ENCODE data around the gene GNB3. TPM values are rescaled to one million over a fixed set of nuclear protein-coding genes. Genes with fewer than 3 reads are reported as not detected.
A peak's percentile ranks its signal among the peaks of the same experiment; 100 is the strongest.
"Not testable (repeated sequence)": the region's sequence is repeated elsewhere in the genome, so short reads cannot be mapped to it uniquely, and the experiment has no call there.

GNB3 gene
- total and polyA plus RNA-seq, 4 donors = 1.2 to 3.3 (median 1.7) TPM

GRCh38 chr12:6867413-6868210 lies 26.9 kb downstream of the GNB3 start, which contains the start of gene TPI1:
TPI1 (plus strand) TSS chr12:6867531; CDS start chr12:6867567, 36 bp downstream.
- DNase-seq (peak; percentile 87 to 92 (median 90)), ATAC-seq (ENCODE audit: insufficient read depth, low FRiP score) (peak; percentile 86)
- no peaks in the 10 kb centered on the region for H3K9me3 ChIP-seq (ENCODE audit: control insufficient read depth in 4 of 4, insufficient read depth in 3 of 4, low read length in 3 of 4)
- peak within 1 kb of the TSS; percentile 96 to 99 for H3K27ac ChIP-seq (ENCODE audit: low read depth in 1 of 2, low read length in 1 of 2)
- TF ChIP-seq CTCF (IDR thresholded peaks at IDR 0.05; ENCODE audit: control extremely low read depth, extremely low read depth) = no peak
- WGBS, 2 donors = 0 to 1% methylated on average over 68 to 86 of the region's 86 CpGs
- peak within 1 kb of the TSS; percentile 92 for H3K4me3 ChIP-seq
- H3K9ac ChIP-seq (ENCODE audit: insufficient read depth in 1 of 2, low read length in 2 of 2) = peak within 1 kb of the TSS; percentile 76 to 88
- peaks cover 3 to 31% (median 30%) of the 10 kb centered on the region in 4 donors for H3K36me3 ChIP-seq (ENCODE audit: control insufficient read depth in 4 of 4, insufficient read depth in 4 of 4, low read length in 4 of 4)
- H3K4me1 ChIP-seq (ENCODE audit: control insufficient read depth in 5 of 5, insufficient read depth in 5 of 5, low read length in 5 of 5) = peaks cover 0 to 35% (median 12%) of the 10 kb centered on the region in 5 donors
- no peaks in the 10 kb centered on the region for H3K27me3 ChIP-seq (ENCODE audit: control insufficient read depth in 3 of 3, insufficient read depth in 3 of 3, low read length in 2 of 3)

GRCh38 chr12:6868211-6869048 lies 27.7 kb downstream of the GNB3 start:
- no peaks in the 10 kb centered on the region for H3K27me3 ChIP-seq (ENCODE audit: control insufficient read depth in 3 of 3, insufficient read depth in 3 of 3, low read length in 2 of 3)
- no peak for TF ChIP-seq CTCF (IDR thresholded peaks at IDR 0.05; ENCODE audit: control extremely low read depth, extremely low read depth)
- peaks cover 3 to 31% (median 27%) of the 10 kb centered on the region in 4 donors for H3K36me3 ChIP-seq (ENCODE audit: control insufficient read depth in 4 of 4, insufficient read depth in 4 of 4, low read length in 4 of 4)
- H3K4me1 ChIP-seq (ENCODE audit: control insufficient read depth in 5 of 5, insufficient read depth in 5 of 5, low read length in 5 of 5) = peaks cover 0 to 37% (median 12%) of the 10 kb centered on the region in 5 donors
- peak overlapping the region; percentile 76 to 88 for H3K9ac ChIP-seq (ENCODE audit: insufficient read depth in 1 of 2, low read length in 2 of 2)
- peak in 2 of 3 donors; percentile 23 to 43 for DNase-seq
- WGBS, 2 donors = 12 to 15% methylated on average over 22 of the region's 22 CpGs
- ATAC-seq (ENCODE audit: insufficient read depth, low FRiP score) = no peak
- H3K9me3 ChIP-seq (ENCODE audit: control insufficient read depth in 4 of 4, insufficient read depth in 3 of 4, low read length in 3 of 4) = no peaks in the 10 kb centered on the region
- H3K4me3 ChIP-seq = peak overlapping the region; percentile 92
- peak overlapping the region; percentile 96 to 99 for H3K27ac ChIP-seq (ENCODE audit: low read depth in 1 of 2, low read length in 1 of 2)

- H3K27ac ChIP-seq (ENCODE audit: low read depth in 1 of 2, low read length in 1 of 2) = peak overlapping the region in 1 of 2 donors; percentile 99
- H3K27me3 ChIP-seq (ENCODE audit: control insufficient read depth in 3 of 3, insufficient read depth in 3 of 3, low read length in 2 of 3) = no peaks in the 10 kb centered on the region
- WGBS, 2 donors = 35 to 44% methylated on average over 12 of the region's 12 CpGs
- H3K36me3 ChIP-seq (ENCODE audit: control insufficient read depth in 4 of 4, insufficient read depth in 4 of 4, low read length in 4 of 4) = peaks cover 3 to 31% (median 25%) of the 10 kb centered on the region in 4 donors
- peak overlapping the region in 1 of 2 donors; percentile 9 for H3K9ac ChIP-seq (ENCODE audit: insufficient read depth in 1 of 2, low read length in 2 of 2)
- peaks cover 0 to 37% (median 12%) of the 10 kb centered on the region in 5 donors for H3K4me1 ChIP-seq (ENCODE audit: control insufficient read depth in 5 of 5, insufficient read depth in 5 of 5, low read length in 5 of 5)
- TF ChIP-seq CTCF (IDR thresholded peaks at IDR 0.05; ENCODE audit: control extremely low read depth, extremely low read depth) = peak; percentile 77
- no peak for ATAC-seq (ENCODE audit: insufficient read depth, low FRiP score)
- no peak overlapping the region for H3K4me3 ChIP-seq
- DNase-seq = peak; percentile 83 to 86 (median 85)
- H3K9me3 ChIP-seq (ENCODE audit: control insufficient read depth in 4 of 4, insufficient read depth in 3 of 4, low read length in 3 of 4) = no peaks in the 10 kb centered on the region
These were observed 28.6 kb downstream of the GNB3 start for GRCh38 chr12:6869049-6870021.

- H3K4me1 ChIP-seq (ENCODE audit: control insufficient read depth in 5 of 5, insufficient read depth in 5 of 5, low read length in 5 of 5) = peaks cover 0 to 37% (median 12%) of the 10 kb centered on the region in 5 donors
- not testable (repeated sequence) for H3K9me3 ChIP-seq (ENCODE audit: control insufficient read depth in 4 of 4, insufficient read depth in 3 of 4, low read length in 3 of 4); H3K27ac ChIP-seq (ENCODE audit: low read depth in 1 of 2, low read length in 1 of 2); H3K4me3 ChIP-seq; ATAC-seq (ENCODE audit: insufficient read depth, low FRiP score); DNase-seq; H3K27me3 ChIP-seq (ENCODE audit: control insufficient read depth in 3 of 3, insufficient read depth in 3 of 3, low read length in 2 of 3); H3K9ac ChIP-seq (ENCODE audit: insufficient read depth in 1 of 2, low read length in 2 of 2)
- H3K36me3 ChIP-seq (ENCODE audit: control insufficient read depth in 4 of 4, insufficient read depth in 4 of 4, low read length in 4 of 4) = peaks cover 0 to 23% (median 19%) of the 10 kb centered on the region in 4 donors
- WGBS, 2 donors = 58 to 71% methylated on average over 4 of the region's 4 CpGs
These were observed 29.6 kb downstream of the GNB3 start for GRCh38 chr12:6870304-6870703.

Data from lung (tissue), 12 donors.